Spleen (tissue), 7 donors: ENCODE results near the gene DEPDC5.

Experiments used
- POLR2A ChIP-seq, 3 donors: fragments of 450-650 bp; IDR thresholded peaks; one replicate each; pipeline ENCODE4 v1.5.1; 2017; ENCODE audit warnings: antibody characterized with exemption in 3 of 3, mild to moderate bottlenecking in 1 of 3
- POLR2AphosphoS5 ChIP-seq, 3 donors: sonication (generic); formaldehyde crosslinking; IDR thresholded peaks; one replicate each; pipeline ENCODE4 v1.5.1; 2017; ENCODE audit warnings: antibody characterized with exemption in 3 of 3
- TF ChIP-seq, protein P1 (sequence below), 11 experiments: fragments of 200-600 bp in 7 of 11; fragments of 450-650 bp in 4 of 11; sonication (generic) in 4 of 11; IDR thresholded peaks in 8 of 11; conservative IDR thresholded peaks in 3 of 11; 1 replicate in 7 of 11; 2 replicates in 4 of 11; pipeline versions ENCODE4 v1.4.0 to v1.8.0; 2016 to 2021; ENCODE audit warnings: antibody characterized with exemption in 11 of 11, inconsistent platforms in 4 of 11, mild to moderate bottlenecking in 1 of 11
- donor health status: DM: no; HTN: no; CAD: no; lungs with moderate emphysema.
- donor health status: DM: no; HTN: no; CAD: no.
- donor health status: DM: no; HTN: no; CAD: no.

DNA sequence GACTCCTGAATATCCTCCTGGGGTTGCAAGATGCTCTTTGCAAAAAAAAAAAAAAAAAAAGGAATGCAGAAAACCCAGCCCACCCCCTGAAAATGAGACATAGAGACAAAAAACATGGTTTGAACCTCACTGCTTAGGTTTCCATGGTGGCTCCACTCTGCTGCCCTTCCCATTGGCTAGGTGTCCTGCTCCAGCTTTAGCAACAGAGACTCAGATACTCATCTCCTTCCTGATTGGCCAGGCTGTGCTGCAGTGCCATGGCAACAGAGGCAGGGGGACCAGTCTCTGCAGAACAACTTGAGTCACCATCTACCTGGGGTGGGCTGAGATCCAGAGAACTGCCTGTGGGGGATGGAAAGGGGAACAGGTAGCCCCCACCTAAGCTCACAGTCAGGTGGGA lies 173.2 kb downstream of the DEPDC5 start:
- TF ChIP-seq POLR2AphosphoS5 (IDR thresholded peaks at IDR 0.05), result no peak
- TF ChIP-seq, protein P1, sequence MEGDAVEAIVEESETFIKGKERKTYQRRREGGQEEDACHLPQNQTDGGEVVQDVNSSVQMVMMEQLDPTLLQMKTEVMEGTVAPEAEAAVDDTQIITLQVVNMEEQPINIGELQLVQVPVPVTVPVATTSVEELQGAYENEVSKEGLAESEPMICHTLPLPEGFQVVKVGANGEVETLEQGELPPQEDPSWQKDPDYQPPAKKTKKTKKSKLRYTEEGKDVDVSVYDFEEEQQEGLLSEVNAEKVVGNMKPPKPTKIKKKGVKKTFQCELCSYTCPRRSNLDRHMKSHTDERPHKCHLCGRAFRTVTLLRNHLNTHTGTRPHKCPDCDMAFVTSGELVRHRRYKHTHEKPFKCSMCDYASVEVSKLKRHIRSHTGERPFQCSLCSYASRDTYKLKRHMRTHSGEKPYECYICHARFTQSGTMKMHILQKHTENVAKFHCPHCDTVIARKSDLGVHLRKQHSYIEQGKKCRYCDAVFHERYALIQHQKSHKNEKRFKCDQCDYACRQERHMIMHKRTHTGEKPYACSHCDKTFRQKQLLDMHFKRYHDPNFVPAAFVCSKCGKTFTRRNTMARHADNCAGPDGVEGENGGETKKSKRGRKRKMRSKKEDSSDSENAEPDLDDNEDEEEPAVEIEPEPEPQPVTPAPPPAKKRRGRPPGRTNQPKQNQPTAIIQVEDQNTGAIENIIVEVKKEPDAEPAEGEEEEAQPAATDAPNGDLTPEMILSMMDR (IDR thresholded peaks at IDR 0.05 in 8 of 11, conservative IDR thresholded peaks at IDR 0.05 in 3 of 11), result no peak
- no peak for TF ChIP-seq POLR2A (IDR thresholded peaks at IDR 0.05)
